Left kidney (tissue), 2 donors: Measurements from ENCODE around the gene MEGF6. TPM values are rescaled to one million over a fixed set of nuclear protein-coding genes. Genes with fewer than 3 reads are reported as not detected.
"Not testable (repeated sequence)": the region's sequence is repeated elsewhere in the genome, so short reads cannot be mapped to it uniquely, and the experiment has no call there.

Experiments
- DNase-seq: peaks from one replicate; pipeline ENCODE4 v3.0.0-alpha.2; 2013
- polyA plus RNA-seq: library from polyadenylated mRNA; unstranded; fragments of 120-200 nt; gene quantifications from one replicate; pipeline ENCODE4 v1.2.1, GENCODE V29; 2013; ENCODE audit not compliant: insufficient read length

The MEGF6 gene
- polyA plus RNA-seq, 1 donor: 8.6 TPM

DNA sequence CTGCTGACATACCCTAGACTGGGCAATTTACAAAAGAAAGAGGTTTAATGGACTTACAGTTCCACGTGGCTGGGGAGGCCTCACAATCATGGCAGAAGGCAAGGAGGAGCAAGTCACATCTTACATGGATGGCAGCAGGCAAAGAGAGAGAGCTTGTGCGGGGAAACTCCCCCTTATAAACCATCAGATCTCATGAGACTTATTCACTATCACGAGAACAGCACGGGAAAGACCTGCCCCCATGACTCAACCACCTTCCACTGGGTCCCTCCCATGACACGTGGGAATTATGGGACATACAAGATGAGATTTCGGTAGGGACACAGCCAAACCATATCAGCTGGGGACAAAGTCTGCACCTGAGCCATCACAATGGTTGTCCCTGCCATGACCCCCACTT is 35.8 kb downstream of the MEGF6 start:
- DNase-seq: not testable (repeated sequence)

DNA sequence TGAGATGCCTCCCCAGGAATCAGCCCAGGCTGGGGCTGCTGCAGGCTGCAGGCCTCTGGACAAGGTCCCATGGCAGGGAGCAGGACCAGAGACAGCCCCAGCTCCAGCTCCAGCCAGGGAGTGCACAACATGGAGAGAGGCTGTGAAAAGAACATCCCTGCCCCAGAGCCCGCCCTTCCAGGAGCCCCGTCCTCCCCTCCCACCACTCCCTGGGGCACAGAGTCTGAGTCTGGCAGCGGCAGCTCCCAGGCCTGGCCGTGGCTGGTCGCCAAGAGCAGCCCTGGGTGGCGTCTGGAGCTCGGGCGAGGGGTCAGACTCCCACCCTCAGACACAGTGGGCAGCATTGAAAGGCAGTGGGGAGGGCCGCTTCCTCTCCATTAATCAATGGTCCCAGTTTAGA is 37.8 kb downstream of the MEGF6 start:
- DNase-seq: no peak

DNA sequence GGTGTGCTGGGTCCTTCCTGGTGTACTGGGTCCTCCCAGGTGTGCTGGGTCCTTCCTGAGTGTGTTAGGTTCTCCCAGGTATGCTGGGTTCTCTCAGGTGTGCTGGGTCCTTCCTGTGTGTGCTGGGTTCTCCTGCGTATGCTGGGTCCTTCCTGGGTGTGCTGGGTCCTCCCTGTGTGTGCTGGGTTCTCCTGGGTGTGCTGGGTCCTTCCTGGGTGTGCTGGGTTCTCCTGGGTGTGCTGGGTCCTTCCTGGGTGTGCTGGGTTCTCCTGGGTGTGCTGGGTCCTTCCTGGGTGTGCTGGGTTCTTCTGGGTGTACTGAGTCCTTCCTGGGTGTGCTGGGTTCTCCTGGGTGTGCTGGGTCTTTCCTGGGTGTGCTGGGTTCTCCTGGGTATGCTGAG is 38.7 kb downstream of the MEGF6 start:
- DNase-seq: not testable (repeated sequence)

DNA sequence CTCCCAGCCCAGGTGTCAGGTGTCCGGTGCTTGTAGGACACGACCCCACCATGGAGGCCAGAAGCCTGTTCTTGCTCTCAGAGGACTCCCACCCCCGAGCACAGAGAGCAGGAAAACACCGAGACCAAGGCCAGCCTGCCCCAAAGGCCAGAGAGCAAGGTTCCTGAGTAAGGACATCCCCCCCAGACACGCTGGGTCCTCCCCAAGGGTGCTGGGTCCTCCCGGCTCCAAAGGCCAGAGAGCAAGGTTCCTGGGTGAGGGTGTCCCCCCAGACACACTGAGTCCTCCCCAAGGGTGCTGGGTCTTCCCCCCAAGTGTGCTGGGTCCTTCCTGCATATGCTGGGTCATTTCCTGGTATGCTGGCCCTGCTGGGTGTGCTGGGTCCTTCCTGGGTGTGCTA is 40.0 kb downstream of the MEGF6 start:
- no peak for DNase-seq

DNA sequence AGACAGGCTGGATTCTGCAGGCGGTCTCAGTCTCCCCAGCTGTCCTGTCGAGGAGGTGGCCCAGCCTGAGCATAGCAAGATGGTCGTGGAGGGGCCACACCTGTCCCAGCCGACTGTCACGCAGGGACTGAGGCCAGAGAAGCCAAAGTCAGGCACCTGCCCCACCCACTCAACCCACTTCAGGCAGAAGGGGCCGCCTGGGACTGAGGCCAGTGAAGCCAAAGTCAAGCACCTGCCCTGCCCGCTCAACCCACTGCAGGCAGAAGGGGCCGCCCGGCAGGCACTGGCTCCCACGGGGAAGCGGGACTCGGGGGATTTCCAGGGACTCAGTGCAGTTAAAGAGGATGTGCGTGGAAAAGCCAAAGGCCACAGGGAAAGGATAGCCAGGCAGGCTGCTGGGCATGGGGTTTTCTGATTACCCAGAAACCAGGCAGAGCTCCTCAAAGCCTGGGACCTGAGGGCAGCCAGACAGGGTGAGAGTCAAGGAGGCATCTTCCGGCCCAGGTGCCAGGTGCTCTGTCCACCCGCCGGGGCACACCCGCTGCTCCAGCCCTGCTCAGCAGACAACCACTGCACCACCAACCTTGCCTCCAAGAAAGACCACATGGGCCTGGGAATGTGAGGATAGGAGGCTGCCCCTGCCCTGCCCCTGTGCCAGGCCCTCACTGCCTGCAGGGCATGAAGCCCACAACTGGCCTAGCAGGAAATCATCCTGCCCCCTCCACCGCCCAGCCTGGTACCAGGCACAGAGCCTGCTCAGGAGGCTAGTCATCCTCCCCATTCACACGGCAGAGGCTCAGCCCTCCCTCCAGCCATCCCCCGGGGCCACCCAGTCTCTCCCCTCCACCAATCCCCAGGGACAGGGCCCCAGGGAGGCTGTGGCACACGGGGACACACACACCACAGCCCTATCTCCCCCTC is 41.0 kb downstream of the MEGF6 start:
- DNase-seq: no peak

DNA sequence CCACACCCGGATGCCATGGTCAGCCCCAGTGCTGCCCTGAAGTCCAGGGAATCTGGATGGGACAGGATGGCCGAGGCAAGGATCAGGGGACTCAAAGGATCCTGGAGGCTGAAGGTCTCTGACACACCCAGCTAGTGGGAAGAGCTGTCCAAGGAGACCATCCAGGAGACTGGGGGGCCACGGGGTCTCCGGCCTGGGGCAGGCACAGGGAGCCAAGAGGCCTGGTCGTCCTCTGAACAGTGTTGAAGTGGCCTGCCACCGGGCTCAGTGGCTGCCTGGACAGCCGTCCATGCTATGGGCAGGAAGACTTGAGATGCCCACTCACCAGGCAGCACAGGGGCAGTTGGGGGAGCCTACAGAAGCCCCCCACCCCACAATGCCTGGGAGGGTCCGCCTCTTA is 41.9 kb downstream of the MEGF6 start:
- DNase-seq: no peak

DNA sequence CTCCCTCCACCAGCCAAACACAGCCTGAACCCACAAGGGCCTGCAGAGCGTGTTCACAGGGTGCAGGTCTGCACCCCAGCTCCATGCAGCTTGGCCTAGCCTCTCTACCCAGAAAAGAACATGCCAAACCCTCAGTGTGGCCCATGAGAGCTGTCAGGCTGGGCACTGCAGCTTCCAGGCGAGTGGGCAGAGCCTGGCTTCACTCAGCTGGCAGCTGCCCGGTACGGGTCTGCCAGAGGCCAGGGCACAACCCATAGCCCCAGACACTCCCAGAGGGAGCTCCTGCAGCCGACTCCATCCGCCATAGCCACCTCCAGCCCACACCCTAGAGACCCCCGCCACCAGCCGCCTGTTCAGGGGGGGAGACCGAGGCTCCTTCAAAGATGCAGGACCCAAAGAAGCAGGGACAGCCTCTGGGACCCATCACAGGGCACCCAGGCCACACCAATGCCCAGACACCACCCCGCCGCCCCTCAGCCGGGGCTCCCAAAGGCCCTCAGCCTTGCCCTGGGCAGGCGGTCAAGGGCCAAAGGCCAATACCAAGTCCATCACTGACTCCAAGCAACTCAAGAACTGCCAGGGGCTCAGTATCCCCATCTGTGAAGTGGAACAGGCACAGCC is 42.4 kb downstream of the MEGF6 start:
- no peak for DNase-seq

DNA sequence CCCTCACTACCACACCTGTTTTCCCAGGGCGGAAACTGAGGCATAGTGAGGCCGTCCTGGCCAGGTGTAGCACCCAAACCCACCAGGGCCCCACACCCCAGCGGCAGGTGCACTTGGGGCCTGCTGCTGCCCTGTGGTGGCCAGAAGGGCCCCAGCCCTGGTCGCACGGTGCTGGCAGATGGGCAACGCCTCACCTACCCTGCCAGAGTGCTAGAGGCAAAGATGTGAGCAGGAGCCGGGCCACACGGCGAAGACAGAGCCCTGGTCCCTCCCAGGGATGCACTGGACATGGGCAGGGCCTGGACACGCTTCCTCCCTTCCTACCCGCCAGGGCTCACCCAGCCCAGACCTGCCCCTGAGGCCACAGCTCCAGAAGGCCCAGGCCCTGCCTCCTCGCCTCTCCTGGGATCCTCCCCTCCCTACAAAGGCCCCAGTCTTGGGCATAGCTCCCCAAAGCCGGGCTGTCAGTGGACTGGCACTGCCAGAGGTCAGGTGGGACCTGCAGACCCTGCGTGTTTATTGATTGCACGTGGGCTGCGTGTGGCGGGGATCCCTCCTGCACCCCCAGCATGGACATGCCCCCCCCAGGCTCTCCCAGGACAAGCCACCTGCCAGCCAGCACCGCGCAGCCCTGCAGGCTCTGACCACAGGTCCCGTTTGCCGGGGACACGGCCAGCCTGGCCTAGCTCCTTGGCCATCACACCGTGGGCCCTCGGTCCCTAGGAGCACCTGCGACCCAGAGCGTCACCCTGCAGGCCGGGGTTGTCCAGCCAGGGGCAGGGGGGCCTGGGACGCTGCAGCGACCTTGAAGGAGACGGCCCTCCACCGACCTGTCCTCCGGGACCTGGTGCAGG is 44.1 kb downstream of the MEGF6 start:
- DNase-seq: no peak

DNA sequence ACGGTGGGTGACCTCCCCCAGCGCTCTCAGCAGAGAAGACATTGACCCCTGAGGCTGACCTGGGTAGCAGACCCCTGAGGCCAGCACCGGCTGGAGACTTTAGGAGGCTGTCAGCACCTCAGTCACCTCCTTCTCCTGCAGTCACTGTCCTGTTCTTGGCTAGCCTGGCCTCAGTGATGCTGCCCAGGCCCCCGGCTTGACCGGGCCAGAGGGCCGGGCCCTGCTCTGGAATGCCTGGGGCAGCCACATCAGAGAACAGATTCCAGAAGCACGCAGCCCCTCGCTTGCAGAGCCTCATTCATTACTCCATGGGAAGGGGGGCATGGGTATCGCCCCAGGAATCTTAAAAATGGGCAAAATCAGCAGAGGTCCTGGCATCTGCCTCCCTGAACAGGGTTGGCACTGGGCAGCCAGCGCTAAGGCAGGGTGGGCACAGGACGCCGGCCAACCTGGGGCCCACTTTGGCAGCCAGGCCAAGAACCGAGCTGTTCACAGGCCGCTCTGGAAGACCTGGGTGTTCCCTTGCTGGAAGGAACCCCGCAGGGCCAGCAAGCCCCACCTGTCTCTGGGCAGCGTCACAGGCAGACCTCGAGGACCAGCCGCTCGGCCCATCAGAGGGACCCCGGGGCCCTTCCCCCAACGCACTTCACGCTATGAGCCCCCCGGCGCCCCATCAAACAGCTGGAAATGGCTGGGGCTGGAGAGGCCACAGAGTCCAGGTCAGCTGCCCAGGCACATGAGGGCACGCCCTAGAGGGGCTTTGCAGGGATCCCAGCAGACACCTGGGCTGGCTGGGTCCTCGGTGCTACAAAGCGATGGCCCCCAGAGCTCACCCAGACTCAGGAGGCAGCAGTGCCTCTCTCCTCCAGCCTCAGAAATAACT is 45.1 kb downstream of the MEGF6 start:
- DNase-seq: no peak

DNA sequence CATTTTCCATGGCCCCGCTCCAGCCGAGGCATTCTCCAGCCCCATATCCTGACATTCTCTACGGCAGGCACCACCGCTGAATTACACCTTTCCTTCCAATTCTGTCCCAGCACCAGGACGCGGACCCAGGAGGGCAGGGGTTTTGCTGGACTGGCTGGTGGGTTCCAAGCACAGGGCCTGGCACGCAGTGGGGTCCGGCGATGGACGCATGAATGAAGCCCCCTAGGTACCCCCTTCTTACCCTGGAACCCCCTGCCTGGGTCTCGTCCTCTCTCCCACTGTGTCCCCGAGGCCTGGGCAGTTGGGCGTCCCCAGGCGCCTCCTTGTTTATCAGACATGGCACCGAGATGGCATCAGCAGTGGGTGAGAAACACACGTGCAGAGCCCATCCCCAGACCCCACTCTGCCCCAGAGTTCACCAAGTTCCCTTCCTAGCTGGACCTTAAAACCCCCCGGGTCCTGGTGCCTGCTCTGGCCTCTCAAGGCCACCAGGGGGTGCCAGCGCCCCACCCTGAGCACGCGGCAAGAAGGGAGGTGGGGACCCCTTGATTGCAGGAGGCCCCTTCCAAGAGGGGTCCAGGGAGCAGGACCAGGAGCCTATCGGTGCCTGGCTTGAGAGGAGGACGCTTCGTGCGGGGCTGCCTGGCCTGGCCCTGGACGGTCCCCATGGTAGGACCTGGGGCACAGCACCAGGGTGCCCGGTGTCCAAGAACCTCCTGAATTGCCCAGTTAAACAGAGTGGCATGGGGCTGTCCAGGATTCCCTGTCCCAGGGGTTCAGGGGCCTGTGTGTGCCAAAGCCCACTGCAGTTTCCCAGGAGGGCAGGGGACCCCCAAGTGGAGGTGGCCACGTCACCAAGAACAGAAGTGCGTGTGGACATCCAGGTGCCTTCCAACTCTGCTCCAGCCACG is 46.1 kb downstream of the MEGF6 start:
- no peak for DNase-seq

DNA sequence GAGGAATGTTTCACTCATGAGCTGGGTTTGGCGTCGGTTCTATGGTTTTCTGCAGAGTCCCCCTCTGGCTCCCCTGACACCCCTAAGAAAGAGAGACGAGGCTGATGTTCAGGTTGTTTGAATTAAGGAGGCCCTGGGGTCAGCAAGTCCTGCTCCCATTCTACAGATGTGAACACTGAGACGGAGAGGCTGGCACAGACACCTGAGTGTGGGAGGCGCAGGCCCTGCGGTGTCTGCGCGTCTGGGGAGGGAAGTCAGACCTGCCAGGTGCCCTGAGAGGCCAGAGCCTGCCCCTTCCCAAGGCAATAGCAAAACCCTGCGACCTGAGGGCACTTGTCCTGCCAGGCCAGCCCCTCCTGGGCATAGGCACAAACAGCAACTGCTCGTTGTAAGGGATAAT is 47.7 kb downstream of the MEGF6 start:
- DNase-seq: no peak

DNA sequence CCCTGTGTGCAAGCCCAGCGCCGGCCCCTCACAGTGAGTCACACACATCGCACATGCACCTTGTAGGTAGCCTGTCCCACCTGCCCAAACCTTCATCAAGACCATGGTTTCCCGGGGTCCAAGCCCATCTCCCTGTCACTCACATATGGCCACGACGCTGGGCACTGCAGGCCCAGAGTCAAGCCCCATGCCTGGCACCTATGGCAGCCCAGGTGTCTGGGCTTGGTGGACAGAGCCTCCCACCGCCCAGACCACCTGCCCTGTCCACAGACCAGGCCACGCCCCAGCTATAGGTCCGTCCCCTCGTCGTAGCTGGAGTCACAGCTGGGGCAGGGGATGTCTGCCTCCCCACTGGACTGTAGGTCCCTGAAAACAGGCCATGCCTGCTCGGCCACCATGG is 48.2 kb downstream of the MEGF6 start:
- DNase-seq: no peak

DNA sequence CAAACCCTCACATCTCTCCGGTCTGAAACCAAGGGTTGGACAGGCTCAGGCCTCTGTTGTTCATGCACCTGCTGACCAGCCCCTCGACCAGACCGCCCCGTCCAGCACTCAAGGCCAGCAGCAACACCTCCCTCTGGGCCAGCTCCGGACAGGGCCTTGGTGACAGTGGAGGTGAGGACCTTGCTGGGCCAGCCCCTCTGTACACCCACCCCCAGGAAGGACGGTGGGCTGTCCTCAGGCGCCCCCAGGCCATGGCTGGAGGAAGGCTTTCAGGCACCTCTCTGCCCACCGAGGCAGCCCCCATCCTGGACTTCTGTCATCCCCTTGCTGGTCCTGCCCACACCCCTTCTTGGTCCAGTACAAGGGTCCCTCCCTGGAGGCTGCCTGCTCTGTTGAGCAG is 48.6 kb downstream of the MEGF6 start:
- no peak for DNase-seq

DNA sequence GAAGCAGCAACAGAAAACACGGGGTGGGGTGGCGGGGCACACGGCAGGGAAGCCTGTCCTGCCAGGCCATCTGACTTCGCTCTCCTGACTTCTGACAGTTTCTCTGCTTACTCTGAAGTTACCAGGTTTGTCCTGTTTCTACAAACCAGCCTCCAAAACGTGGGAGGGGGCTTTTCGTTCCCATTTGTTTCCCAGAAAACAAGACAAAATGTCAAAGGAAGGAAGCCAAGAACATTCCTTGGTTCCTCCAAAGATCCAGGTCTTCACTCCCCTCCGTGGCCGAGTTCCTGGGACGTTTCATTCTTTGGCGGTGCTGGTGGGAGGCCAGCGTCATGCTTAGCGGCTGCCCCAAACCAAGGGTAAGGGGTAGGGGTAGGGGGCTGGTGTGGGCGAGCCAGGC is 49.6 kb downstream of the MEGF6 start:
- DNase-seq: no peak

DNA sequence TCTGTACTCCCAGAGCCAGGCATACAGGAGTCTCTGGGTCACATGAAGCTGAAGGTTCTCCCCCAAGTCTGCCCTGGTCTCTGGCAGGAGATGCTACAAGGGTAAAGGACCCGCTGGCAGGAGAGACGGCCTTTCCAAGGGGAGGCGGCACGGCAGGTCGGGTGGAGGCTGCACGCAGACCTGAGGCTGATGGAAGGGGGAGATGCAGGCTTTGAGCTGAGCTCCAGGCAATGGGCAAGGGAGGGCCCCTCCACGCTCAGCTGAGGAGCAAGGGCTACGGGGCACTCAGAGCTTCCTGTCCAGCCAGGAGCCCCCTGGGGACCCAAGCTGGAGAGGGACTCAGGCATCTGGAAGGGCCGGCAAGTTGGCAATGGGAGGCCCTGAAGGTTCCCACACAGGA is 50.3 kb downstream of the MEGF6 start:
- DNase-seq: no peak

DNA sequence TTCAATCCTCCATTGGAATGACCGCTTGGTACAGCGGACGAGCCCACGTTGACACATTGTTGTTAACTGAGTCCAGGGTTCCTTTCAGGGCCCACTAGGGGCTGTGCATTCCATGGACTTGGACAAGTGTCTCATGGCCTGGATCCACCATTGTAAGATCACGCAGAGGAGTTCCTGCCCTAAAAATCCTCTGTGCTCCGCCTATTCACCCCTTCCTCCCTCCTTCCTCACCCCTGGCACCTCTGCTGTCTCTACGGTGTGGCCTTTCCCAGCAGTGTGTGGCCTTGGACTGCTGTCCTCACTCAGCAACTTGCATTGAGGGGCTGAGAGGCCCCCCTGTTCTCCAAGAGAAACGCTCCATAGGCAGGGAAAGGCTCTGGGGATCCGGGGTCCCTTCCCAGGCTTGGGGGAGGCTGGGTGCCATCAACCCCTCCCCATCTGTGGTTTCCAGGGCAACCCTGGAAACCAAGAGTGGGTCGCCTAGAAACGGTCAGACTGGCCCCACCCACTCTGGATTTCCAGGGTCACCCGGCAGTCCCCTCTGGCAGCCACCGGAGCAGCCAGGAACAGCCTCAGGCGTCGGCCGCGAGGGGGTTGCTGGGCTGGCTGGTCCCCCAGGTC is 50.9 kb downstream of the MEGF6 start:
- no peak for DNase-seq

DNA sequence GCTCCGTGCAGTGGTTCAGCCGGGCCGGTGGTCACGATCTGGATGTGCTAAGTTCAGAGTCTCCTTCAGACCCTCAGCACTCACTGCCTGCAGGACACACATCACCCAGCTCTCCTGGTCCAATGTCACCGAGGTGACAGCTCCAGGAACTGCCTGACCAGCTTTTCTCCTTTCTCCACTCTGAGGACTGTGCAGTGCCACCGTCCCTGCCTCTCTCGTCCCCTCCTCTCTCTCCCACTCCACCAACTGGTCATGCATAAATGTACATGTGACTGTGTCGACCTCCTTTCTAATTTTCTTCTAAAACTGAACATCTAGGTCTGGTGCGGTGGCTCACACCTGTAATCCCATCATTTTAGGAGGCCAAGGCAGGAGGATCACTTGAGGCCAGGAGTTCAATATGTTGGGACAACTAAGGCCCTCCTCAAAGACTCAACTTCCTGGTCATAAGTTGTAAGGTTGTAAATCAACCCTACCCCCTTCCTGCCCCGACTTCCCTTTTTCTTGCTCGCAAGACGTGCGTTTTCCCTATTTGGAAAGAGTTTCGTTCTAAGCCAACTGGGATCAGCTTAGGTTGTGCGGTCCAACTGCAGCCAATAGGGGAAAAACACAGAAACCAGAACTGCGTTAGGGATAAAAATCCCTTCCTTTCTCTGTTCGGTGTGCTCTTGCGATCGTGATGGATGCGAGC is 53.1 kb downstream of the MEGF6 start:
- no peak for DNase-seq

DNA sequence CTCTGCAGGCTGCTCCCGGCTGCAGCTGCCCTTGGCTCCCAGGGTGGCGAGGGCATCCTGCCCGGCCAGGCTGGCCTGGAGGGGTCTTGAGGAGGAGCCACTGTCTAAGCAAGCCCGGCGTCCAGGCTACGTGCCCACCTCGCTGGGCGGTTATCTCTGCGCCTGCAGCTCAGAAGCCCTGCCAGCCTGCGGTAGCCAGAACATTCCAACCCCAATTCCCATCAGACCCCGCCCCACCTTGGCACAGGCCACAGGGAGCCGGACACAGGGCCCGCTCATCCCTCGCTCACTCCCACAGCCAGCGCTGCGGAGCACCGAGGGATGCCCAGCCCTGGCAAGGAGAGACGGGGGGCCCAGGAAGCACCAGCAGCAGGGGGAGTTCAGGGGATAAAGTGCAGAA is 53.9 kb downstream of the MEGF6 start:
- DNase-seq: no peak

DNA sequence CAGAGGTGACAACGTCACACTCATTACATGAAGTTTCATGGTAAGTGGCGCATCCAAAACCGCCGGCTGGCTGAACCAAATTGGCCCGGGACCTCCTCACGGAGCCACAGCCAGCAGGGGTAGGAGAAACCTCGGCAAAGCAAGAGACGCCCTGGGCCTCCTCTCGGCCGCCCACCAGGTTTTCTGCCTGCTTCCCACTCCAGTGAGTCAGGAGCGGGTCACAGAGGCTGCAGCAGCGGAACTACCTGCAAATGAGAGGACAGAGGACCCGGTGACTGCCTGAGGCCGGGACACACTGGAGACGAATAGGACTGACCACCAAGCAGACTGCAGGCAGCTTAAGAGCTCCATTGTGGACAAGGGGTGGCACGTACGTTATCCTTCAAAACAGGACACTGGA is 55.0 kb downstream of the MEGF6 start:
- DNase-seq: no peak
